Gastrocnemius medialis (tissue), 4 donors: ENCODE results near the gene EIF3F. TPM values are rescaled to one million over a fixed set of nuclear protein-coding genes. Genes with fewer than 3 reads are reported as not detected.

Source experiments
- ATAC-seq, 2 donors: fragments of 150-250 bp; one replicate each; pipeline ENCODE4 v1.9.1; 2016
- DNase-seq, 2 donors: peaks; one replicate each; pipeline ENCODE4 v3.0.0-alpha.2; 2019
- H3K27ac ChIP-seq, 4 donors: fragments of 200-600 bp; sonication (generic); 1 replicate in 1 of 4; 2 replicates in 3 of 4; pipeline ENCODE4 v1.5.1; 2016 to 2018; ENCODE audit warnings: mild to moderate bottlenecking in 2 of 4, moderate library complexity in 1 of 4
- H3K27me3 ChIP-seq, 3 donors: fragments of 200-600 bp; sonication (generic) in 2 of 3; 1 replicate in 1 of 3; 2 replicates in 2 of 3; pipeline versions ENCODE4 v1.5.1 to v1.6.0; 2016 to 2019; ENCODE audit warnings: mild to moderate bottlenecking in 1 of 3, moderate library complexity in 1 of 3
- H3K36me3 ChIP-seq, 2 donors: fragments of 200-600 bp; sonication (generic) in 1 of 2; one replicate each; pipeline ENCODE4 v1.5.1; 2017 to 2018
- H3K4me1 ChIP-seq, 2 donors: fragments of 200-600 bp; sonication (generic) in 1 of 2; one replicate each; pipeline ENCODE4 v1.5.1; 2016 to 2017; ENCODE audit warnings: mild to moderate bottlenecking in 2 of 2
- H3K4me3 ChIP-seq, 4 donors: fragments of 200-600 bp; sonication (generic) in 3 of 4; 1 replicate in 1 of 4; 2 replicates in 3 of 4; pipeline ENCODE4 v1.5.1; 2016 to 2019; ENCODE audit warnings: mild to moderate bottlenecking in 2 of 4
- H3K9me3 ChIP-seq, 3 donors: fragments of 200-600 bp; sonication (generic) in 2 of 3; 1 replicate in 1 of 3; 2 replicates in 2 of 3; pipeline ENCODE4 v1.5.1; 2016 to 2019
- CTCF ChIP-seq, 5 experiments: fragments of 450-650 bp in 3 of 5; fragments of 200-600 bp in 2 of 5; sonication (generic) in 2 of 5; IDR thresholded peaks in 4 of 5; conservative IDR thresholded peaks in 1 of 5; 1 replicate in 4 of 5; 2 replicates in 1 of 5; pipeline ENCODE4 v1.5.1; 2016 to 2019; ENCODE audit warnings: antibody characterized with exemption in 5 of 5, mild to moderate bottlenecking in 3 of 5, moderate library complexity in 3 of 5
- POLR2A ChIP-seq, 2 donors: fragments of 450-650 bp; IDR thresholded peaks; one replicate each; pipeline ENCODE4 v1.6.1; 2017; ENCODE audit warnings: antibody characterized with exemption in 2 of 2, mild to moderate bottlenecking in 2 of 2, moderate library complexity in 2 of 2
- in situ Hi-C, 4 donors: fragments of 200-750 bp; cut with MboI; loops; one replicate each; pipeline versions ENCODE4 v1.15.0 to v1.8.0; 2017; ENCODE audit warnings: low sequenced_read_pairs in 4 of 4
- intact Hi-C: fragments of 100-400 bp; cut with DNase I; formaldehyde crosslinking; loops from one replicate; pipeline ENCODE4 v1.15.1; 2023; ENCODE audit warnings: low total_unique reads
- total RNA-seq, 4 donors: library from RNA; depleted of rRNA; stranded (reverse); fragments of >200 nt; gene quantifications; one replicate each; pipeline versions ENCODE4 v1.1.0 to v1.2.3, GENCODE V29; 2016

Gene EIF3F
- total RNA-seq, 4 donors from 2014 or later, result 187 to 303 (median 239) TPM

GRCh38 chr11:8017894-8018483 is 30.9 kb downstream of the EIF3F start:
- H3K27ac ChIP-seq, result peak overlapping the region in 3 of 4 donors; percentile 56 to 68 (median 62)
- peaks cover 10 to 33% (median 29%) of the 10 kb centered on the region in 3 donors for H3K27me3 ChIP-seq
- no peaks in the 10 kb centered on the region for H3K9me3 ChIP-seq
- intact Hi-C loops, result no loop called here
- TF ChIP-seq CTCF (IDR thresholded peaks at IDR 0.05 in 4 of 5, conservative IDR thresholded peaks at IDR 0.05 in 1 of 5) (no peak), POLR2A (IDR thresholded peaks at IDR 0.05) (no peak)
- H3K4me3 ChIP-seq, result peak overlapping the region in 3 of 4 donors; percentile 61 to 70 (median 65)
- peaks cover 7 to 17% of the 10 kb centered on the region in 2 donors for H3K4me1 ChIP-seq
- DNase-seq, result no peak
- no peak for ATAC-seq
- no peaks in the 10 kb centered on the region for H3K36me3 ChIP-seq
- in situ Hi-C loops, result no loop called here

- DNase-seq, result peak; percentile 27 to 57
- Histone ChIP-seq H3K27me3 (peaks cover 10 to 33% (median 29%) of the 10 kb centered on the region in 3 donors), H3K9me3 (no peaks in the 10 kb centered on the region), H3K36me3 (no peaks in the 10 kb centered on the region), H3K27ac (peak overlapping the region; percentile 56 to 68 (median 62)), H3K4me1 (peaks cover 7 to 17% of the 10 kb centered on the region in 2 donors), H3K4me3 (peak overlapping the region; percentile 55 to 70 (median 63))
- no peak for TF ChIP-seq CTCF (IDR thresholded peaks at IDR 0.05 in 4 of 5, conservative IDR thresholded peaks at IDR 0.05 in 1 of 5)
- TF ChIP-seq POLR2A (IDR thresholded peaks at IDR 0.05), result no peak
- in situ Hi-C loops, result no loop called here
- peak; percentile 55 to 61 for ATAC-seq
- intact Hi-C loops, result no loop called here
These were observed 31.6 kb downstream of the EIF3F start for GRCh38 chr11:8018484-8019313.

- in situ Hi-C loops (no loop called here), intact Hi-C loops (no loop called here)
- DNase-seq (no peak), ATAC-seq (peak; percentile 14 to 17)
- peak overlapping the region; percentile 56 to 68 (median 62) for H3K27ac ChIP-seq
- peaks cover 7 to 17% of the 10 kb centered on the region in 2 donors for H3K4me1 ChIP-seq
- no peaks in the 10 kb centered on the region for H3K9me3 ChIP-seq
- peak overlapping the region; percentile 55 to 70 (median 63) for H3K4me3 ChIP-seq
- H3K36me3 ChIP-seq, result no peaks in the 10 kb centered on the region
- no peak for TF ChIP-seq POLR2A (IDR thresholded peaks at IDR 0.05)
- TF ChIP-seq CTCF (IDR thresholded peaks at IDR 0.05 in 4 of 5, conservative IDR thresholded peaks at IDR 0.05 in 1 of 5), result no peak
- peaks cover 10 to 33% (median 29%) of the 10 kb centered on the region in 3 donors for H3K27me3 ChIP-seq
These were observed 32.4 kb downstream of the EIF3F start for GRCh38 chr11:8019314-8020243.

GRCh38 chr11:8020244-8020597 is 33.1 kb downstream of the EIF3F start:
- Histone ChIP-seq H3K36me3 (no peaks in the 10 kb centered on the region), H3K4me1 (peaks cover 7 to 17% of the 10 kb centered on the region in 2 donors), H3K4me3 (peak overlapping the region in 3 of 4 donors; percentile 61 to 70 (median 65)), H3K27ac (no peak overlapping the region), H3K27me3 (peaks cover 10 to 33% (median 29%) of the 10 kb centered on the region in 3 donors), H3K9me3 (no peaks in the 10 kb centered on the region)
- in situ Hi-C loops (no loop called here), intact Hi-C loops (no loop called here)
- ATAC-seq, result no peak
- no peak for TF ChIP-seq POLR2A (IDR thresholded peaks at IDR 0.05)
- TF ChIP-seq CTCF (IDR thresholded peaks at IDR 0.05 in 4 of 5, conservative IDR thresholded peaks at IDR 0.05 in 1 of 5), result no peak
- DNase-seq, result no peak
